Measurements from ENCODE around the gene ZNF212.

Gene ZNF212

GRCh38 chr7:149196705-149197171 lies 42.7 kb upstream of the ZNF212 start:
- Mint-ChIP-seq H3K36me3 (ENCODE audit: low read depth) (peaks cover 39% of the 10 kb centered on the region), H3K27me3 (ENCODE audit: low read depth) (no peaks in the 10 kb centered on the region), H3K4me1 (peaks cover 13% of the 10 kb centered on the region), H3K27ac (peak overlapping the region; percentile 73 to 92 (median 91)), H3K9me3 (peaks cover 3% of the 10 kb centered on the region), H3K4me3 (peak overlapping the region; percentile 90 to 93 (median 92))
- TF ChIP-seq CTCF (IDR thresholded peaks at IDR 0.05; ENCODE audit: unreplicated experiment in 3 of 3), result no peak

GRCh38 chr7:149197675-149198074 lies 41.8 kb upstream of the ZNF212 start:
- H3K36me3 Mint-ChIP-seq (ENCODE audit: low read depth), result peaks cover 47% of the 10 kb centered on the region
- H3K27ac Mint-ChIP-seq, result no peak overlapping the region
- H3K4me3 Mint-ChIP-seq, result peak overlapping the region; percentile 43 to 93 (median 90)

GRCh38 chr7:149198161-149198816 lies 41.2 kb upstream of the ZNF212 start:
- no peak overlapping the region for H3K27ac Mint-ChIP-seq
- peaks cover 13% of the 10 kb centered on the region for H3K4me1 Mint-ChIP-seq
- peaks cover 53% of the 10 kb centered on the region for H3K36me3 Mint-ChIP-seq (ENCODE audit: low read depth)
- H3K9me3 Mint-ChIP-seq, result peaks cover 3% of the 10 kb centered on the region
- H3K27me3 Mint-ChIP-seq (ENCODE audit: low read depth), result no peaks in the 10 kb centered on the region
- TF ChIP-seq CTCF (IDR thresholded peaks at IDR 0.05; ENCODE audit: unreplicated experiment in 3 of 3), result no peak
- H3K4me3 Mint-ChIP-seq, result peak overlapping the region in 1 of 3 experiments; percentile 93

More at GRCh38 chr7:149197675-149198074, 41.8 kb upstream of the ZNF212 start:
- H3K4me1 Mint-ChIP-seq, result peaks cover 13% of the 10 kb centered on the region
- peaks cover 3% of the 10 kb centered on the region for H3K9me3 Mint-ChIP-seq
- H3K27me3 Mint-ChIP-seq (ENCODE audit: low read depth), result no peaks in the 10 kb centered on the region
- TF ChIP-seq CTCF (IDR thresholded peaks at IDR 0.05; ENCODE audit: unreplicated experiment in 3 of 3), result no peak

- Mint-ChIP-seq H3K27me3 (ENCODE audit: low read depth) (no peaks in the 10 kb centered on the region), H3K4me3 (peak overlapping the region; percentile 40 to 85 (median 80)), H3K27ac (no peak overlapping the region), H3K9me3 (peaks cover 3% of the 10 kb centered on the region), H3K36me3 (ENCODE audit: low read depth) (peaks cover 65% of the 10 kb centered on the region), H3K4me1 (peaks cover 13% of the 10 kb centered on the region)
- TF ChIP-seq CTCF (IDR thresholded peaks at IDR 0.05; ENCODE audit: unreplicated experiment in 3 of 3), result no peak
Measured at GRCh38 chr7:149199234-149199995, 40.0 kb upstream of the ZNF212 start.

- peaks cover 3% of the 10 kb centered on the region for H3K9me3 Mint-ChIP-seq
- TF ChIP-seq CTCF (IDR thresholded peaks at IDR 0.05; ENCODE audit: unreplicated experiment in 3 of 3), result no peak
- peaks cover 84% of the 10 kb centered on the region for H3K36me3 Mint-ChIP-seq (ENCODE audit: low read depth)
- no peak overlapping the region for H3K4me3 Mint-ChIP-seq
- H3K27ac Mint-ChIP-seq, result no peak overlapping the region
- no peaks in the 10 kb centered on the region for H3K27me3 Mint-ChIP-seq (ENCODE audit: low read depth)
- H3K4me1 Mint-ChIP-seq, result peaks cover 8% of the 10 kb centered on the region
Measured at GRCh38 chr7:149202831-149203231, 36.6 kb upstream of the ZNF212 start.

Data from nephron (organoid).